A673 (cell line): ENCODE results near the gene MFSD6.

Source experiments
- EZH2 ChIP-seq: fragments of 200-600 bp; sonication (generic); IDR thresholded peaks from 2 replicates; pipeline ENCODE4 v1.6.1; 2017; ENCODE audit warnings: borderline replicate concordance, low read depth, mild to moderate bottlenecking, mixed read lengths, antibody characterized with exemption, low read length; ENCODE audit not compliant: poor library complexity, severe bottlenecking
- TF ChIP-seq, protein P1 (sequence below): fragments of 300-800, 200-600 bp; sonication (generic); conservative IDR thresholded peaks from 2 replicates; pipeline ENCODE4 v1.5.1; 2017; ENCODE audit warnings: low read depth, mild to moderate bottlenecking, antibody characterized with exemption, low read length, moderate library complexity, mixed read lengths

DNA sequence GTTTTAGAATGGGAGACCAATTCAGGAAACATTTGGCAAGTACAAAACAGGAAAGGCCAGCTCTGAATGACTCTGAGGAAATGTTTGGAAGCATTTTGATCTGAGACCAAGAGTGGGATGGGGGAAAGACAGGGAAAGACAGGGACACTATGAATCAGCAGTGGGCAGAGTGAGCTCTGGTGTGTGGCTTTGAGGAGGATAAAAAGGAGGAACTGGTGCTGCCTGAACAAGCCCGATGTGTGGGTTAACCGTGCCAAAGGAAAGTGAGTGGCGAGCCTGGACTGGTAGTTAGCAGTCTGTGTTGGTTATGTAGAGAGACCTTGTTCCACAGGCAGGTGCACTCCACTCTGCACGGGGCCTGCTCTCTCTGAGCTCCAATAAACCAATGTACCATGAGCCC is 5.3 kb downstream of the MFSD6 start:
- TF ChIP-seq, protein P1, sequence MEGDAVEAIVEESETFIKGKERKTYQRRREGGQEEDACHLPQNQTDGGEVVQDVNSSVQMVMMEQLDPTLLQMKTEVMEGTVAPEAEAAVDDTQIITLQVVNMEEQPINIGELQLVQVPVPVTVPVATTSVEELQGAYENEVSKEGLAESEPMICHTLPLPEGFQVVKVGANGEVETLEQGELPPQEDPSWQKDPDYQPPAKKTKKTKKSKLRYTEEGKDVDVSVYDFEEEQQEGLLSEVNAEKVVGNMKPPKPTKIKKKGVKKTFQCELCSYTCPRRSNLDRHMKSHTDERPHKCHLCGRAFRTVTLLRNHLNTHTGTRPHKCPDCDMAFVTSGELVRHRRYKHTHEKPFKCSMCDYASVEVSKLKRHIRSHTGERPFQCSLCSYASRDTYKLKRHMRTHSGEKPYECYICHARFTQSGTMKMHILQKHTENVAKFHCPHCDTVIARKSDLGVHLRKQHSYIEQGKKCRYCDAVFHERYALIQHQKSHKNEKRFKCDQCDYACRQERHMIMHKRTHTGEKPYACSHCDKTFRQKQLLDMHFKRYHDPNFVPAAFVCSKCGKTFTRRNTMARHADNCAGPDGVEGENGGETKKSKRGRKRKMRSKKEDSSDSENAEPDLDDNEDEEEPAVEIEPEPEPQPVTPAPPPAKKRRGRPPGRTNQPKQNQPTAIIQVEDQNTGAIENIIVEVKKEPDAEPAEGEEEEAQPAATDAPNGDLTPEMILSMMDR, result no peak
- no peak for TF ChIP-seq EZH2
